ENCODE results near the gene FAM110D.
A peak's percentile ranks its signal among the peaks of the same experiment; 100 is the strongest.

The FAM110D gene

DNA sequence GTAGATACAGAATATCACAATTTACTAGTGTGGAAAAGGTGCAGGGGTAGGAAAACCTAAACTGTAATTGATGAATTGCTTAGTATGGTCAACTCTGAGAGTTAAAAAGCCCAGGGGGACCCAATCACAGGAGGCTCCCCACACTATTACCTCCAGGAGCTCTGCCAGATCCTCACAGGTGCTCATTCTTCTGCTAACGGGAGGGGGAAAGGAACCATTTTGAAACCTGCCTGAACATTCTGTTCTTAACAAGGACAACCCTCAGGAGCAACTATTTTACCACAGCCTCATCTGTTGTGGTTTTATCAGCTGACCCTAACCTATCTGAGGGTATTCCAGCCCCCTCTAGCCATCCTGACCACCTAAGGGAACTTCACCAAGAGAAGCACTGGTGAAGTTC lies 28.2 kb upstream of the FAM110D start:
- DNase-seq = no peak

GRCh38 chr1:26132128-26132833 lies 26.6 kb upstream of the FAM110D start:
- no peak for DNase-seq

DNA sequence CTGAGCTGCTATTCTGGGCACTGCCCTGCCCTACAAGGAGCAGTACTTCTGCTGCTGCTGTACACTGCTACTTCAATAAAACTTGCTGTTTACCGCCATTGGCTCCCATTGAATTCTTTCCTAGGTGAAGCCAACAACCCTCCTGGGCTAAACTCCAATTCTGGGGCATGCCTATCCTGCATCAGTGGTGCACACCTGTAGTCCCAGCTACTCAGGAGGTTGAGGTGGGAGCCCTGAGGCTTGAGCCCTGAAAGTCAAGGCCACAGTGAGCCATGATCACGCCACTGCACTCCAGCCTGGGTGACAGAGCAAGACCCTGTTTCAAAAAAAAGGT lies 26.1 kb upstream of the FAM110D start:
- DNase-seq = no peak

- no peak for DNase-seq
These were observed 24.4 kb upstream of the FAM110D start for GRCh38 chr1:26134466-26134865.

DNA sequence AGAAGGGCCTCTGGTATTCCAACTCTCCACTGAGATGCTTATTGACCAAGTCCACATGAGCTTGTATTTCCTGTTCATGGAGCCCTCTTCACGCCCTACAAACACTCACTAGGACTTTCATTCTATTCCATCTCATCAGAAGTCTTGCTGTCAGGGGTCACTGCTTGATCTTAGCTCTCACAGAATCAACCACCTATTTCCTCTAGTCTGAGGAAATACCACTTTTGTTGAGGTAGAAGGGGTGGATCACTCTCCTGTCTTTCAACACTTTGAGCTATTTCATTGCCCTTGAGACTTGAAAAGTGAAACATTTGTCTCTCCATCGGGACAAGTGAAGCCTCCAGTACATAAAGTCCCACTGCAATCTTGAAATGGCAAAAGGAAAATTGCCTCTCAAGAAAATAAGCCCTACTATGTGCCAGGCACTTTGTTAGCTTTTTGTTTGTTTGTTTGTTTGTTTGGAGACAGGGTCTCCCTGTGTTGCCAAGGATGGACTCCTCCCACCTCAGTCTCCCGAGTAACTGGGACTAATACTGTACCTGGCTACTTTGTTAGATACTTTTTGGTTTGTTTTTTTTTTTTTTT lies 19.8 kb upstream of the FAM110D start:
- no peak for DNase-seq

DNA sequence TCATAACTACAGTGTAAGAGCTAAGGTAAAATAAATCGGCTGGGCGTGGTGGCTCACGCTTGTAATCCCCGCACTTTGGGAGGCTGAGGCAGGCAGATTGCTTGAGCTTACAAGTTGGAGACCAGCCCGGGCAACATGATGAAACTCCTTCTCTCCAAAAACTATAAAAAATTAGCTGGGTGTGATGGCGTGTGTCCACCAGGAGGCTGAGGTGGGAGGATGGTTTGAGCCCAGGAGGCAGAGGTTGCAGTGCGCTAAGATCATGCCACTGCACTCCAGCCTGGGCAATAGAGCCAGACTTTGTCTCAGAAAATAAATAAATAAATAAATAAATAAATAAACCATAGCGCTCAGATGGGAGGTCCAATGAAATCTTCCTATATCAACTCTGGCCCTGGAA lies 16.7 kb upstream of the FAM110D start:
- no peak for DNase-seq

GRCh38 chr1:26145041-26145959 lies 13.6 kb upstream of the FAM110D start:
- peak; percentile 60 for DNase-seq

GRCh38 chr1:26145960-26146294 lies 13.0 kb upstream of the FAM110D start:
- DNase-seq = no peak

- no peak for DNase-seq
These were observed 10.0 kb upstream of the FAM110D start for GRCh38 chr1:26148887-26149286.

DNA sequence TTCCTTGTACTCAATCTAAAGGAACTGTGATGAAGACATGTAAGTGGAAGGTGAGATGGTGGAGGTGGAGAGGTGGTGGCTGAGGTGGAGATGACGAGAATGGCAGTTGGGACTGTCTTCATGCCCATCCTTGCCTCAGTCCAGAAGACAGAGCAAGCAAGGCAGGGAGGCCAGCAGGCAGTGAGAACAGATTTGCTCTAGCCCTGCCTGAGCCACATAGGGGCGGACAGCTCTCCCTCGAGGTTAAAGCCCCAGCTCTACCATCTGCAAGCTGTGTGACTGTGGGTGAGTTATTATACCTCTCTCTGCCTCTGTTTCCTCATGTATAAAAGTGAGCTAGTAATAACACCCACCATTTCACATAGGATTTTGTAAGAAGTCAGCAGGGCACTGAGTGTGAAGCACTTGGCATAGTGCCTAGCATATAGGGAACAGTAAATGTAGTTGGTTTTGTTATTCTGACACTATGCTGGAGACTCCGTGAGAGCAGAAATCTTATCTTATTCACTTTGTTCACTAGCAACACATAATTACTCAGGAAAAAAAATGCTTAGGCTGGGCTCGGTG lies 4.8 kb upstream of the FAM110D start:
- no peak for DNase-seq

- no peak for DNase-seq
These were observed 4.1 kb upstream of the FAM110D start for GRCh38 chr1:26154750-26155149.

DNA sequence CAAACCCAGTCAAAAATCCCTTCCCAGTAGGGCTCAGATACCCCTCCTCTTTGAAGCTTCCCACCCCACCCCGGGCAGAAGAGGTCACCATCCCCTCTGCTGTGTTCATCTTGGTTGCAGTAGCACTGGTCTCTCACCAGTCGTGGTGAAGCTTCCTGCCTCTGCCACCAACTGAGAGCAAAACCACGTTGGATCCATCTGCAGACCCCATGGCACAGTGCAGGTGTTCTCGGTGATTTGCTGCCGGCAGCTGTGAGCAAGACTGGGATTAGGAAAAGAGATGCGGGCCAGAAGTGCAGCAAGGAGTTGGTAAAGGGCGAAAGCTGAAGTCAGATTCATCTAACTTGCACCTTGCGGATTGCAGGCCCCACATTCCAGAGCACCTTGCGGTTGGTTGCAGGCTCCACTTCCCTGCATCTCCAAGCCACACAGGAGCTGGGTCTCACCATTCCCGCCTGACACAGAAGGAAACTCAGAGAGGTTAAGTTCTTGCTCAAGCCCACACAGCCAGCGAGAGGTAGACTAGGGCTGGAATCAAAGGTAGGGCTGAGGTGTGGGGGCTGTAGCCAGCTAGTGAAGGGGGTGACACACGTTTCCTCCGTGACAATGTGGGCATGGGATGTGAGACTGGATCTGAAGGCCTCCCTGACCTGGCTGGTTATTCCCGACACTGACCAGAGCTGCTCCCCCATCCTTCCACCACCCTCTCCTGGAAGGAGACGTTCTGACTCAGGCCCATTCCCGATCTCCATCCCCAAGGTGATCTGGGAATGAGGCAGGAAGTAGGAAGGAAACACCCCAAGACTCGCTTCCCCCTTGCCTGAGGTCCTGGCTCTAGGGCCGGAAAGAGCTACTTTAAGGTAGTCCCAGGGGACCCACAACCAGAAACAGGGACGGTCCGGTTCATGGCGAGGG lies 3.3 kb upstream of the FAM110D start:
- no peak for DNase-seq

DNA sequence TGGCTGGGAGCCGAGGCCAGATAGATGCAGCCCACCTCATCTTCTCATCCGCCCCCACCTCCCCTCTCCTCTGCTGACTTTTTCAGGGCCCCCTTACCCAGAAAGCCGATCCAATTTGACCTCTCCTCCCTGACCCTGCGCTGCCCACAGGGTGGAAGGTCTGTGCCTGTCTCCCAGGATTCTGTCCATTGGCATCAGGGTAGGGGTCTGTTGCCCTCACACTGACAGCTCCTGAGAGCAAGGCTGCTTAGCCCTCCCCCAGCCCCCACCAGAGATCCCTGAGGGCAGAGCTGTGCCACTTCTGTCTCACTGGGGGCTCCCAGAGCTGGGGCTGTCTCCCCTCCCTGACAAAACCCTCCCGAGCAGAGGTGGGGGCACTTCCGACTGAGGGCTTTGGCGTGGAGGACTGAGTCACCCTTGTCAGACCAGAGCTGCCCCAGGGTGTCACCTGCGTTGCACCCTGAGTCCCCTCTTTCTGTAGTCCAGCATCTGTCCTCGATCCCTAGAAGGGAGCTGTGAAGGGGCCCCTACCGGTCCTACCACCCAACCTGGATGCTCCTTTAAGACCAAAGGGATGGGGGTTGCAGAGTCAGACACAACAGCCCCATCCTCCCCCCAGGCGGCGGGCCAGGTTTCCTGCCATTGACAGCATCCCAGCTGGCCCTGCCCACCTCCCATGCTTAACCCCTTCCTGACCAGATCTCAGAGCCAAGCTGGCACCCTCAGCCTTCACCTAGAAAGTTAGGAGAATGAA lies 2.4 kb upstream of the FAM110D start:
- DNase-seq = no peak

DNA sequence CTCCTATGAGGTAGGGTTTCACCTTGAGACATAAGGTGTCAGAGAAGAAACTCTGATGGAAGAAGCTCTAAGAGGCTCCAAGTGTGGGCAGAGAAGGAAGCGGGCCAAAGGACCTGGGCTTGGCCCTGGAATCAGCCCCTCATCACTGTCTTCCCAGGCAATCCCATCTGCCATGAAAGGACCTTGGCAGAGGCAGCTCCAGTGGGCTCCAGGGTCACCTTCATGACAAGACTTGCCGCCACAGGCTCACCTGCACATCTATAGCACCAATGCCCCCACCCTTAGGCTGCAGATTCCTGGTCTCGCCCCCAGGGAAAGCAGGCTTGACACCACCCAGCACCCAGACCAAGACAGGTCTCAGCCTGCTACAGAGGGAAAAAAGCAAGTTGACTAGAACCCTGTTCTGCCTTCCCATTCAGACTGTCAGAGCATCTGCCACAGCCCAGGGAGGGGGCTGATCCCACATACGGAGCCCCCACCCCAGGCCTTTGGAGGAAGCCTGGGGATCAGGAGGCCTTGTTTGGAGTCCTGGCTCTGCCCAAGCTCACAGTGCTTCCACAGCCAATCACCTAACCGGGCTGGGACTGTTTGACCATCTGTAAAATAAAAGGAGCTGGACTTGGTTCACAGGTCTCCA lies 490 bp upstream of the FAM110D start:
- DNase-seq = no peak

DNA sequence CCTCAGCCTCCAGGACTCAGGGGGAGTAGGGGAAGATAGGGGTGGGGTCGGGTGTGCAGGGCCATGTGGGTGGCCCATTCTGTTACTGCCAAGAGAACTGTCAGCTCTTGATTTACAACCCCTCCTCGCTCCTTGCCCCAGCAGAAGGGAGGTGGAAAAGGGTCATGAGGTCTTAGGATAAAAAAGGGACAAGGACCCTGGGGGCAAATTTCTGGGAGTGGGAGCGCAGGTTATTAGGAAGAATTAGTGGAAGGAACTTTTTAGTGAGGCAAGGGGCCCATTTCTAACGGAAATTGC lies 812 bp downstream of the FAM110D start:
- DNase-seq = no peak

DNA sequence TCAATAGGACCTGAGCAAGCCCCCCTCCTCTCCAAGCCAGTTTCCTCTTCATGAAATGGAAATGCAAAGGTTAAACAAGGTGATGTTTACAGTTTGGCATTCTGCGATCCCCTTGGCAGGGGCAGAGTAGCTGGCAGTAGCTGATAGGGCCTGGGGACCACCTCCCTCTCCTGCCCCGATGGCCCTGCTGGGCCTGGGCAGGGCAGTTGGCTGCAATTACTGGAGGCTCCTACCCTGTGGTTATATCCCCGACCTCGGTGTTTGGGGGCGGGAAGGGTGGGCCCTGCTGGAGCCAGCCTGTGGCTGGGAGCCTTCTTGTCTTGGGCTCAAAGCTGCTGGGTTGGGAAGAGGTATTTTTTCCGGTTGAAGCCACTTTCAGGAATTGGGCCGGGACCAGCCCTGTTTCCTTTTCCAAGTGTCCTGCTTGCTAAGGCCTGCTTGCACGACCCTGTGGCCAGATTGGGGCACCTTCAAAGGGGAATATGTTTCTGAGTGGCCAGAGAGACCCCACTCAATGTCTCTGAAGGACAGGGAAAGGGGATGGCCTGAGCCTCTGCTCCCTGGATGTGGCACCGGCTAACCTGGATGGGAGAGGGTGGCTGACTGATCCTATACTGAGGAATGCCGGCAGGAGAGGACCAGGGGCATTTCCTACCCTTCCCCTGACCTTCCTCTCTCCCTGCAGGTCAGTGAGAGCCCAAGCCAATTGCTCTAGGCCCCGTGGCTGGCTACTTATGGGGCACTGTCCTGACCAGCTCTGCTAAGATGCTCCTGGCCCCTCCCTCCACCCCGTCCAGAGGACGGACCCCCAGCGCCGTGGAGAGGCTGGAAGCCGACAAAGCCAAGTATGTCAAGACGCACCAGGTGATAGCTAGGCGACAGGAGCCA lies 1.9 kb downstream of the FAM110D start:
- DNase-seq = no peak

GRCh38 chr1:26161415-26162219 lies 2.7 kb downstream of the FAM110D start:
- DNase-seq = no peak

DNA sequence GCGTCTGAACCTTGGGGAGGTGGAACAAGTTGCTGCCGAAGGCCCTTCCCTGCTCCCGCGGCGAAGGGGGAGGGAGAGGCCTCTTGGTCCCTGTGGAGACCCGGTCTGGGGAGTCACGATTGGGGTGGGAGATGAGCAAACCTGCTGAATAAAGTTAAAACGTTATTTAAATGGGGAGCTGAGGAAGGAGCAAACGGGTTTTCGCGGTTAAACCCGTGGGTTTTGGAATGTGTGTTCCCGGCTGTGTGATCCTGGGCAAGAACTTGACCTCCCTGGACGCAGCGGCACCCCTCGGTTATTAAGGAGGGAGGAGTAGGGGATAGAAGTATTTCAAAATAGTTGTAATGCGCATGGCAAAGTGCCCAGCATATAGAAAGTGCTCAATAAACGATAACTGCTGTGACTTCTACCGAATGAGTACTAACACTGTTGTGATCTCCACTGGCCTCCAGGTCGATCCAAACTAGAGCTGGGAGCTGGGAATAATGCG lies 3.4 kb downstream of the FAM110D start:
- DNase-seq = no peak

- no peak for DNase-seq
These were observed 4.8 kb downstream of the FAM110D start for GRCh38 chr1:26163684-26164035.
